Muscle of back (tissue), 11 donors: Measurements from ENCODE around the gene GP1BA. TPM values are rescaled to one million over a fixed set of nuclear protein-coding genes. Genes with fewer than 3 reads are reported as not detected.

Experiments
- DNase-seq, 3 donors: peaks; one replicate each; pipeline versions ENCODE4 v3.0.0 to v3.0.0-alpha.2; 2013
- polyA plus RNA-seq, 10 donors: library from polyadenylated mRNA; unstranded; fragments of 120-200 nt; gene quantifications; one replicate each; pipeline ENCODE4 v1.2.1, GENCODE V29; 2013; ENCODE audit not compliant: insufficient read length in 10 of 10

GP1BA gene
- polyA plus RNA-seq, 10 donors: 0.58 to 1.7 (median 0.81) TPM

DNA sequence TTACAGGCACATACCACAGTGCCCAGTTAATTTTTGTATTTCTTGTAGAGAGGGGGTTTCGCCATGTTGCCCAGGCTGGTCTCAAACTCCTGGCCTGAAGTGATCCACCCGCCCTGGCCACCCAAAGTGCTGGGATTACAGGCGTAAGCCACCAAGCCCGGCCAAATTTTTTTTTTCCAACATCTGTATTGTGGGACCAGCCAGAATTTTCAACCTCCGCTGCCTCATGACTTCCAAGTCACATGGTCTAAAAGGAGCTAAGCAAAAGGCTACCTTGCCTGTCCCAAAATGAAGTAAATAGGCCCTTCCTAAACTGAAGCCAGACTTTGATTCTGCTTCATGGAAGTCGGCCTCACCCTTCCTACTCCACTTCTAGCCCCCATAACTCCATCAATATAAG is 39.7 kb downstream of the GP1BA start:
- no peak for DNase-seq

- DNase-seq: no peak
Observed at GRCh38 chr17:4972322-4972721, 40.2 kb downstream of the GP1BA start.

GRCh38 chr17:4972752-4973151 is 40.7 kb downstream of the GP1BA start:
- no peak for DNase-seq

DNA sequence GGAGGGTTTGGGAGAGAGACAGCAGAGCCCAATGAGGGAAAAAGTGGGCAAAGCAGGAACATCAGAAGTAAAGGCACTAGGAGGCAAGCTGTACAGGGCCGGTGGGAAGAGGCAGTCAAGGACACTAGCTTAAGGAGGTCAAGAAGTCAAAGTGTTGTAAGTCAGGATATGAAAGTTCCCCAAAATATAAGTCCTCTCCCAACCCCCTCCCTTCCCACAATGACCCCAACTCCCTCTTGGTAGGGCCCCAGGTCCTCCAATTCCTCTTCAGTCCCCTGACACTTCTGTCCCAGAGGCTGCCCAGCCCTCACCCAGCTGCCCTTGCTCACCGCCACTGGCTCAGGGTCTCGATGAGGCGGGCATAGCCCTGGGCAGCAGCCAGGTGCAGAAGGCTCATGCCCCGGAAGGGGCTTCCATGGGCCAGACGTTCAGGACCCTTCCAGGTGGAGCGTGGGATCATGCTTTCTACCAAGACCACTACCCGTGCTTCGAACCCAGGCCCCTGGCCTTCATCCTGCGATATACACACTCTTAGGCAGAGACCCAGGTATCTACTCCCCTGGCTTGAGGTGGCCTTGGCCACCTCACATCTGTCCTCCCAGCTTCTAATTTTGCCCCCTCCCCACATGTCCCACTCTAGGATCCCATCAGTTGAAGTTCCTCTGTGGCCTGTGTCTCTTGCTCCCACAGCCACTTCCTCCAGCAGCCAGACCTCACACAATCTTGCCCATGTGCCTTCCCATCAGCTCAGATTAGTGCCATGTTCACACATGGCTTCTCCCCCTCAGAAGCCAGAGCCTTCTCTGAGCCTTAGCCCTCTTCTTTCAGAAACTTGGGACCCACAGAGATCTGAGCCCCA is 41.4 kb downstream of the GP1BA start:
- no peak for DNase-seq

DNA sequence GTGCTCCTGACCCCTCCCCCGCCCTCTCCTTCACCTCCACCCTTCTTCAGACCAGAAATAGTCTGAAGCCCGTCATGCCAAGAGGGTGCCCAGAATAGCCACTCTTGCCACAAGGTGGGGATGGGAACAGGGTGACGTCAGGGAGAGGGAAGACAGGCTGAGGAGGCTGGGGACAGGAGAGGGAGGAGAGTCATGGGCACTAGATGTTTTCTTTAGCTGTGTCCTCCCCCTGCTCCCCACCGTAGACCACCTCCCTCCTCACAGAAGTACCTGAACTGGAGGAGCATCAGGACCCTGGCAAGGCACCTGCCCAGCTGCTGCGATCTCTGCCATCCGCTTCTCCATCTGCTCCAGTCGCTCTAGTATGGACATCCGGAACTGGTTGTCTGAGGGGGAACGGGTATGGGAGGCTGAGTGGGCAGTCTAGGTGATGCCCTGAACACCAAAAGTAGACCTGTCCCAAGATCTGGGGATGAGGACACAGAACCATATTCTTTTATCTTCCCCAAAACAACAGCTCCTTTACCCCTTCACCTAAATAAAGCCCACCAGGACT is 42.1 kb downstream of the GP1BA start:
- DNase-seq: no peak

- DNase-seq: no peak
Observed at GRCh38 chr17:4978726-4979125, 46.6 kb downstream of the GP1BA start.

- DNase-seq: peak in 2 of 3 donors; percentile 66 to 80
Observed at GRCh38 chr17:4980644-4981216, 48.7 kb downstream of the GP1BA start.

DNA sequence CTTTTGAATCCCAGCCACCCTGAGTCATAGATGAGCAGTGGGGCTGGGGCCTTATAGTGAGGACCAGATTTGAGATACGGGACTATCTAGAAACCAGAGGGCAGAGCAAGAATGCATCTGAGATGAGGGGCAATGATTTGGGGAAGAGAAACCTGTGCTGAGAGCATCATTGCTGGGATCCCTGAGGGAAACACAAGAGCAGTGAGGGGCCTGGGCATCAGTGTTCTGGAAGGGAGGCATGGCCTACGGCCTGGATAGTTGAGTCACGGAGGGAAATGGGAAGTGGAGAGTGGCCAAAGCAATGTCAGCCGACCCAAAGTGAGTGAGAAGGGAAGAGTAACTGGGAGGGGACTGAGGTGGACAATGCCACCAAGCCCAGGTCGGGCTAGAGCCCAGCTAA is 50.2 kb downstream of the GP1BA start:
- no peak for DNase-seq

Other genes starting within 250 kb of the GP1BA start
- gene PELP1, start 228.1 kb upstream of the GP1BA start, polyA plus RNA-seq: 10 to 100 TPM; 26.8 to 34.6 (median 31.6) TPM
- 10 to 100 TPM; 17.8 to 25.8 (median 20.3) TPM for gene ARRB2, start 221.6 kb upstream of the GP1BA start, polyA plus RNA-seq
- gene MED11, start 200.8 kb upstream of the GP1BA start, polyA plus RNA-seq: 10 to 100 TPM; 13.4 to 17.4 (median 15.8) TPM
- gene ZMYND15, start 192.4 kb upstream of the GP1BA start, polyA plus RNA-seq: under 1 TPM; 0.19 to 0.52 (median 0.30) TPM
- 1 to 10 TPM; 3.2 to 6.0 (median 5.2) TPM for gene CXCL16, start 192.3 kb upstream of the GP1BA start, polyA plus RNA-seq
- gene TM4SF5, start 160.4 kb upstream of the GP1BA start, polyA plus RNA-seq: not detected
- gene VMO1, start 145.9 kb upstream of the GP1BA start, polyA plus RNA-seq: 1 to 10 TPM; 3.9 to 8.3 (median 5.8) TPM
- gene GLTPD2, start 143.3 kb upstream of the GP1BA start, polyA plus RNA-seq: under 1 TPM in 9 of 10 donors, not detected in 1; 0.40 to 0.79 (median 0.56) TPM
- 100 to 1,000 TPM in 4 of 10 donors, 10 to 100 TPM in 6; 88.8 to 107 (median 96.2) TPM for gene PSMB6, start 136.1 kb upstream of the GP1BA start, polyA plus RNA-seq
- gene PLD2, start 125.1 kb upstream of the GP1BA start, polyA plus RNA-seq: 10 to 100 TPM; 15.4 to 35.0 (median 24.6) TPM
- 10 to 100 TPM; 24.8 to 47.0 (median 30.4) TPM for gene MINK1, start 98.9 kb upstream of the GP1BA start, polyA plus RNA-seq
- 1 to 10 TPM in 8 of 10 donors, under 1 TPM in 2; 0.67 to 2.1 (median 1.4) TPM for gene C17orf107, start 32.7 kb upstream of the GP1BA start, polyA plus RNA-seq
- gene CHRNE, start 29.2 kb upstream of the GP1BA start, polyA plus RNA-seq: 1 to 10 TPM in 8 of 10 donors, under 1 TPM in 2; 0.67 to 5.5 (median 1.7) TPM
- 10 to 100 TPM; 41.8 to 58.0 (median 49.9) TPM for gene SLC25A11, start 7.8 kb downstream of the GP1BA start, polyA plus RNA-seq
- 10 to 100 TPM; 61.9 to 77.7 (median 68.3) TPM for gene RNF167, start 8.0 kb downstream of the GP1BA start, polyA plus RNA-seq
- gene PFN1, start 16.3 kb downstream of the GP1BA start, polyA plus RNA-seq: 100 to 1,000 TPM; 282 to 440 (median 354) TPM
- gene ENO3, start 18.8 kb downstream of the GP1BA start, polyA plus RNA-seq: 1,000 to 10,000 TPM in 9 of 10 donors, 100 to 1,000 TPM in 1; 770 to 2,512 (median 1,687) TPM
- 100 to 1,000 TPM in 2 of 10 donors, 10 to 100 TPM in 8; 78.8 to 113 (median 81.3) TPM for gene SPAG7, start 35.5 kb downstream of the GP1BA start, polyA plus RNA-seq
- gene CAMTA2, start 55.4 kb downstream of the GP1BA start, polyA plus RNA-seq: 10 to 100 TPM; 14.6 to 33.9 (median 21.6) TPM
- 1 to 10 TPM; 3.0 to 6.9 (median 4.2) TPM for gene INCA1, start 65.2 kb downstream of the GP1BA start, polyA plus RNA-seq
- gene KIF1C, start 65.7 kb downstream of the GP1BA start, polyA plus RNA-seq: 100 to 1,000 TPM in 5 of 10 donors, 10 to 100 TPM in 5; 74.9 to 113 (median 100) TPM
- gene SLC52A1, start 103.1 kb downstream of the GP1BA start, polyA plus RNA-seq: under 1 TPM in 8 of 10 donors, not detected in 2; 0.07 to 0.28 (median 0.15) TPM
- 10 to 100 TPM in 7 of 10 donors, 1 to 10 TPM in 3; 8.2 to 14.2 (median 10.8) TPM for gene ZFP3, start 146.2 kb downstream of the GP1BA start, polyA plus RNA-seq
- 10 to 100 TPM in 8 of 10 donors, 1 to 10 TPM in 2; 8.6 to 33.3 (median 10.7) TPM for gene ZNF232, start 179.6 kb downstream of the GP1BA start, polyA plus RNA-seq
- gene USP6, start 183.8 kb downstream of the GP1BA start, polyA plus RNA-seq: 10 to 100 TPM in 5 of 10 donors, 1 to 10 TPM in 5; 5.1 to 38.9 (median 10.5) TPM